GM12873 (cell line): ENCODE results near the gene GALNT1.

Experiments used
- CTCF ChIP-seq: IDR thresholded peaks from 2 replicates; pipeline ENCODE4 v1.5.1; 2012; ENCODE audit warnings: low read depth, mild to moderate bottlenecking, moderate library complexity, low read length, control low read depth; ENCODE audit not compliant: insufficient read depth; ENCODE audit errors: missing control alignments

Gene GALNT1

GRCh38 chr18:35559867-35560266 is 21.7 kb upstream of the GALNT1 start:
- no peak for TF ChIP-seq CTCF

DNA sequence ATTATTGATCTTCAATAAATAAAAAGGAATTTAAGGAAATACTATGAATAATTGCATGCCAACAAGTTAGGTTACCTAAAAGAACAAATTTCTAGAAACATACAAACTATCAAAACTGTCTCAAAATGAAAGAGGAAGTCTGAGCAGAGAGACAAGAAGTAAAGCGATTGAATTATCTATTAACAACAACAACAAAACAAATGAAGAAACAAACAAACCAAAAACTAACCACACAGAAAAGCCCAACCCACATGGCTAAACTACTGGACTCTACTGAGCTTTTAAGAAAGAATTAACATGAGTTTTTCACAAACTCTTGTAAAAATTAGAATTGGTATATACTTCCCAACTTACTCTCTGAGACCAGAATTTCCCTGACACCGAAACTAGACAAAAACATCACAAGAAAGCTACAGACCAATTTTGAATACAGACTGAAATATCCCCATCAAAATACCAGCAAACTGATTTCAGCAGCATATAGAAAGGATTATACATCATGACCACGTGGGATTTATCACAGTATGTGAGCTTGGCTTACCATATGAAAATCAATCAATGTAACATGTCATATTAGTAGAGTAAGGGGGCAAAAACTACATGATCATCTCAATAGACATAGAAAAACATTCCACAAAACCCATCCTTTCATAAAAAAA is 16.6 kb upstream of the GALNT1 start:
- TF ChIP-seq CTCF = no peak

DNA sequence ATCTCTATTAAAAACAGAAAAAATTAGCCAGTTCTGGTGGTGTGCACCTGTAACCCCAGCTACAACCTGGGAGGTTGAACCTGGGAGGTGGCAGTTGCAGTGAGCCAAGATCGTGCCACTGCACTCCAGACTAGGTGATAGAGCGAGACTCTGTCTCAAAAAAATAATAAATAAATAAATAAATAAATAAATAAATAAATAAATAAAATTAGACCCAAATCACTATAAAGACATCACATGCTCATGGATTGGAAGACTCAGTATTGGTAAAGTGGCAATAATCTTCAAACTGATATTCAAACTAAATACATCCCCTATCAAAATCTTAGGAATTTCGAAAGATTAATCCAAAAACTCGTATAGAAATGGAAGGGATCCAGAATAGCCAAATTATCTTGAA is 15.5 kb upstream of the GALNT1 start:
- no peak for TF ChIP-seq CTCF

GRCh38 chr18:35570182-35570581 is 11.4 kb upstream of the GALNT1 start:
- no peak for TF ChIP-seq CTCF

DNA sequence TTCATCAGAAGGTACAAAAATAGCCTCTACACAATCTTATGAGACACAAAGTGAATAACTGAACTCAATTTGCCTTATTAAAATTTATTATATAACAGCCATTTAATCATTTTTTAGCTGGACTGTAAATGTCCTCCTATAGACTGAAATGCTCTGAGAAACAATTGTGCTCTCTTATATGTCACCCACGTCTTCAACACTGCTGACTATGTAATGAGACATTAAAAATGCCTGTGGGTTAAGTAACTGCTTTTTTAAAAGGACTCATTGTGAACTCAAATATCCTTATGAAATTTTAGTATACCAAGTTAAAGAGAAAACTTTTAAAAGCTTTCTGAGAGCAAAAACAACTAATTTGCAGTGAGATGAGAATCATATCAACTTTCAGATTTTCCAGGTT is 10.4 kb upstream of the GALNT1 start:
- TF ChIP-seq CTCF = no peak

GRCh38 chr18:35572644-35573043 is 8.9 kb upstream of the GALNT1 start:
- no peak for TF ChIP-seq CTCF

DNA sequence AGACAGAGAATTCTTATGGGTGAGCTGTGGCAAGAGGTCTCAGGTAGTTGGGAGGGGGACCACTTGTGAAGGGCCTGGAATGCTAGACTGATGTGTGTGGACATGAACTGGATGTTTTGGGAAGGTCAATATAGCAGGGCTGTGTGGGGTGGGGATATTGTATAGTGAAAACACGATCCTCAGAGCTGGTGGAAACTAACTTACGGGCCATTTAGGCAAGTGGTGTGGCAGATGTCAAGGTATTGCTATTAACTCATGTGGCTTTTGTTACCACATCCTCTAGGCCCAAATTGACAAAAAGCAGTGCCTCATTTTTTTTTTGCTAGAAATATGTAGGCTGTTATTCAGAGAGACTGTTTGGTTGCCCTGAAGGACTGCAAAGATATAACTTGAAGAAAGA is 8.0 kb upstream of the GALNT1 start:
- TF ChIP-seq CTCF = no peak
